Bone marrow (tissue), 2 donors: ENCODE measurements around the gene SIMC1.
A peak's percentile ranks its signal among the peaks of the same experiment; 100 is the strongest.

Experiments
- DNase-seq, 2 donors: peaks; one replicate each; lab custom pipeline; 2025; lab: John Stamatoyannopoulos, UW

Gene SIMC1

DNA sequence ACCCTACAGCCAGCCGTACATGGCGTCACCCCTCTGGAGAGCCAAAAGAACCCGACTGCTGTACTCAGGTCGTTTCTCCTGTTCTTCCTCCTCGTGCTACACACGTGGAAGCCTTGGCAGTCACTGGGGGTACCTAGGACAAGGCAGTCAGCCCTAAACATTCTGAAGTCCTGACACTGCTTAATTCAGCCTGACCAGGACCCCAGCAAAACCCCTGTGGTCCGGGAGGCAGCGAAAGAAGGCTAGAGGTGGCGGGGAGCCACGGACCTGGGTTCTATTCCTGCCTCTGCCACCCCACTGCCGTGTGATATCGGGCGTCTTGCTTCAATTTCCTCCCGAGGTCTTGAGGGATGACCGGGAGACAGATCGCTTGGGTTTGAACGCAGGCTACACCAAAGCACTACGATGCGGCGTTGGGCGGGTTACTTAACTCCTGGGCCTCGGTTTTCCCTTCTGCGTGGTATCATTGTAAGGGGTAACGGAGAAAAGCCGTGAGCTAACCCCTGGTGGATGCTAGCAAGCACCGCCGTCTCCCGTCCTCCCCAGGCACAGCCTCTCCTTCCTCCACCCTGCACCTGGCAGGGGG lies 126.6 kb downstream of the SIMC1 start:
- DNase-seq = no peak

GRCh38 chr5:176365351-176366231 lies 127.4 kb downstream of the SIMC1 start, which contains the start of gene ARL10:
ARL10 (plus strand) TSS chr5:176365487; CDS start chr5:176365564, 77 bp downstream.
- peak in 1 of 2 donors; percentile 30 for DNase-seq

DNA sequence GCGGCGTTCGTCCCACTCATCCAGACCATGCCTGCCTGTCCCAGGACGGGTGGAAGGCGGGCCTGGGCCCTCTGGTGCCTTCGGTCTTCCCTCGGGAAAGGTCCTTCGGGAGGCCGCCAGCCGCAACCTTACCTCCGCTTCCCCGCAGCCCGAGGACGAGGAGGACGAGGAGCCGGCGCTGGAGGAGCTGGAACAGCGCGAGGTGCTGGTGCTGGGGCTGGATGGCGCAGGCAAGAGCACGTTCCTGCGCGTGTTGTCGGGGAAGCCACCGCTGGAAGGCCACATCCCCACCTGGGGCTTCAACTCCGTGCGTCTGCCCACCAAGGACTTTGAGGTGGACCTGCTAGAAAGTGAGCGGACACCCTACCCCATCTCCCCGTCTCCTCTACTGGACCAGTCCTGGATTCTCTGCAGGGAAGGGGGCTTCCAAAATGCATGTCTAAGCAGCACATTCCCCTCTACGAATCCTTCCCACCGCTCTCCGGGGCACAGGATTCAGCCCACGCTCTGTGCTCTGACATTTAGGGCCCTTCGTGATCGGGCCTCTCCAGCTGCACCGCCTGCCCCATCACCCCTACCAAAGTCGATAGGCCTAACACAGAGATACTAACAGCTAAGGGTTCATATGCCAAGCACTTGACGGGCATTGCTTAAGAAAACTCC lies 128.1 kb downstream of the SIMC1 start:
- no peak for DNase-seq

GRCh38 chr5:176368726-176369125 lies 130.5 kb downstream of the SIMC1 start:
- no peak for DNase-seq

GRCh38 chr5:176369934-176370711 lies 131.9 kb downstream of the SIMC1 start:
- DNase-seq = no peak

GRCh38 chr5:176371621-176372539 lies 133.7 kb downstream of the SIMC1 start:
- no peak for DNase-seq

DNA sequence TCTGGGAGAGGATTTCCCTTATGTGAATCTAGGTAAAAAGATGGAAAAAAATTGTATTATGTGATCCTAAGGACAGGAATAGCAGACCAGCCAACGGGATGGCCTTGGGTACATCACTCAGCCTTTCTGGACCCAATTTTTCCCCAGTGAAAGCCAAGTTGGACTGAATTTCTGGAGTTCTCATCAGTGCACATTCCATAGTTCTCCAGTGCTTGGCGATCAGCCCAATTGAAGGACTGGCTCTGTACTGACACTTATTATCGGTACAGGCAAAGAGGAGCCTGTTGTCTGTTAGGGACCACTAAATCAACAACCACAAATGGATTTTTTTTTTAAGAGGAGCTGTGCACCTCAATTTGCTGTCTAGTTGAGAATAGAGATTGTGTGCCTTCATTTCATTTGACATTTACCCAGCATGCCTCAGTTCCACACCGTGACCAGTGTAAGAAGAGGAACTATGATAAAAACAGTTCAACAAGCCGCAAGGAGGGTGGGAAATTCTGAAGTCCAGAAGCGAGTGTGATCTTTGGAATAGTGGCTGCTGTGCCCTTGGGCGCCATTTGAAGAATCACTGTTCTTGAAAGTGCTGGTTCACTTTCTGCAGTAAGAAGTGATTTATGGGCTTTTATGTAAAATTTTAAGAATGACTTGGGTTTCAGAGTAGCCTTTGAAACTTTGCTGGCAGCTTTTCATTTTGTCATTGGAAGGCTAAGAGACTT lies 135.0 kb downstream of the SIMC1 start:
- no peak for DNase-seq

DNA sequence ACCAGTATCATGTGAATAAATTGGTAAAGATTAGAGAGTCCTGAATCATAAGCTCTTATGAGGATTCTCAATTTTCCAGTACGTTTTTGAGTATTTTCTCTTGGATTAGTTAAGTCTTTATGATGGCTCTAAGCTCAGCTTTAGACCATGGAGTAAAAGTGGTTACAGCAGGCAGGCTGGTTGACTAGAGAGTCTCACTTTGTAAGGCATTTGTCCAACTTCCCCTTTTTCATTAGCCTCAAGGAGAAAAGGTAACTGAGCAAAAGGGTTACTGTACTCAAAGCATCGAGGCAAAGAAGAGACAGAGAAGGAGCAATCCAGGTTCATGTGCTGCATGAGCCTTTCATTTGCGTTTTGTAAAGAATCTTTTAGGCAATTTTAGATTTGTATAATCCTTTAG lies 141.7 kb downstream of the SIMC1 start:
- DNase-seq = no peak

DNA sequence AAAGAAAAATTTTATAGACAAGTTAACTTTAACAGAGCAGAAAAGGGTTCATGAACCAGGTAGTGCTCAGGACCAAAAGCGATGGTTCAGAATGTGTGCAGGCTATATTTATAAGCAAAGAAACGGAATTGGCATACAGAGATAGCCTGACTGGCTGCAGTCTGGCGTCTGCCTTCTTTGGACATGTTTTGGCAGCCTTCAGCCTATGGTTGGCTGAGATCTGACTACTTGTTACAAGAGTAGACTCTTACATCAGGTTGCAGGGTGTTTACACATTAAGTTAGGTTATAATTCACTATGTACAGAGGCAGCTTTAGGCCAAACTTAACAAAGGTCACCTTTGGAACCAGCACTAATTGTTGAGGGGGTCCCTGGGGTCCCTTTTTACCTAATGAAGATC lies 143.2 kb downstream of the SIMC1 start:
- no peak for DNase-seq

GRCh38 chr5:176381979-176382378 lies 143.8 kb downstream of the SIMC1 start:
- no peak for DNase-seq

DNA sequence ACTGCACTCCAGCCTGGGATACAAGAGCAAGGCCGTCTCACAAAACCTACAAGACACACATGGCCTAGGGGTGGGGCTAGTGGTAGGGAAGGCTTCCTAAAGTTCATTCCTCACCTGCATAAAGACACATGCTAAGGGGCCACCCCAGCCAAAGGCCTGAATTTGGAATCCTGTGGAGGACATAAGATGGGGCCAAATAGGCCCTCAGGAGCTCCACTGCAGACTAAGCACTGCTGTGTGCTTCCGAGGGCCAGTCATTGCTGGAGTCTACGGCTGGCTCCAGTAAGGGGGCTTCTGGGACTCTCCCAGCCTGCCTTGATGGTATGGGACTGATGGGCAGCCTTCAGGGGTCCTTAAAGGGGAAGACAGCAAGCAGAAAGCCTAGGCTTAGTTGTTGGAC lies 144.5 kb downstream of the SIMC1 start:
- no peak for DNase-seq

- DNase-seq = no peak
These were observed 145.2 kb downstream of the SIMC1 start for GRCh38 chr5:176383248-176383905.

GRCh38 chr5:176383961-176384360 lies 145.7 kb downstream of the SIMC1 start:
- no peak for DNase-seq

DNA sequence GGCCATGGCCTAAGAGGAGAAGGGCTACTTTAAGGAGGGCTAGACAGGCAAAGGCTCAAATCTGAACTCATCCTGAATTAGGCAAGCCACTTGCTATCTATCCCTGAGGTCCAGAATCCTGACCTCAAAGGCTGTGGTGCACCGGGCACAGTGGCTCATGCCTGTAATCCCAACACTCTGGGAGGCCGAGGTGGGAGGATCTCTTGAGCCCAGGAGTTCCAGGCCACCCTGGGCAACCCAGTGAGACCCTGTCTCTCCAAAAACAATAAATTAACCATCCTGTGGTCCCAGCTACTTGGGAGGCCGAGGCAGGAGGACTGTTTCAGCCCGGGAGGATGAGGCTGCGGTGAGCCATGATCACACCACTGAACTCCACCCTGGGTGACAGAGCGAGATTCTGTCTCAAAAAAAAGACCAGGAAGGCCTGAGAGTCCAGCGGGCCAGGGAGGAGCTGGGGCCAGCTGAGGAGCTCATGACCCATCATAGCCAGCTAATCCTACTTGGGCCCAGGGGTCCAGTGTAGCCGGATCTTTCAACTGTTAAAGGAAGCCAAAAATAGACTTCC lies 146.2 kb downstream of the SIMC1 start:
- no peak for DNase-seq

GRCh38 chr5:176384991-176385390 lies 146.8 kb downstream of the SIMC1 start:
- DNase-seq = no peak

GRCh38 chr5:176386491-176386890 lies 148.3 kb downstream of the SIMC1 start:
- DNase-seq = no peak

DNA sequence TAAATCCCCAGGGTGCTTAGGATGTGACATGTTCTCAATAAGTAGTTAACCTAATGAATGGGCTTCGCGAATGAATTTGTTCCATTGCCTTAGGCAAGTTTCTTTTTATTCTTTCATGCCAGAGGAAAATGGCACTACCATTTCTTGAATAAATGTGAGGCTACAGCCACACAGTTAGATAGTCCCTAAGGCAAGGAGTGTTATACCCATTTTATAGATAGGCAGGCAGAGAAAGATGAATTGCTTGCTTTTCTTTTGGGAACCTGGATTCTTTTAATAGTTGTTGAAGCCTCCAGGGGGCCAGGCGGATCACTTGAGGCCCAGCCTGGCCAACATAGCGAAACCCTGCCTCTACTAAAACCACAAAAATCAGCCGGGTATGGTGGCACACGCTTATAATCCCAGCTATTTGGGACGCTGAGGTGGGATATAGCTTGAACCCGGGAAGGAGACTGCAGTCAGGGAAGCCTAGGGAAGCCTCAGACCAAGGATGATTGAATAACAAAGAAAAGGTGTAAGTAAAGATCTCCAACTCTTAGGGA lies 149.2 kb downstream of the SIMC1 start:
- DNase-seq = no peak

- no peak for DNase-seq
These were observed 149.8 kb downstream of the SIMC1 start for GRCh38 chr5:176388003-176388443.
